ENCODE data around the gene ACOD1. TPM values are rescaled to one million over a fixed set of nuclear protein-coding genes. Genes with fewer than 3 reads are reported as not detected.

ACOD1 gene
- total and polyA plus RNA-seq, 2 experiments from 2014 or later: not detected

- WGBS (ENCODE audit: low lambda C conversion rate, missing lambda C conversion rate): 100% methylated on average over 1 of the region's 1 CpG
- no peaks in the 10 kb centered on the region for H3K9me2 ChIP-seq (replicated peaks; ENCODE audit: insufficient read depth)
Measured at GRCh38 chr13:76921516-76921915, 26.8 kb upstream of the ACOD1 start.

GRCh38 chr13:76925115-76925514 lies 23.2 kb upstream of the ACOD1 start:
- Histone ChIP-seq H3K27ac (no peak overlapping the region), H3K9me2 (replicated peaks; ENCODE audit: insufficient read depth) (no peaks in the 10 kb centered on the region), H3K4me2 (no peak overlapping the region), H4K20me1 (ENCODE audit: insufficient read depth, poor library complexity, severe bottlenecking) (no peaks in the 10 kb centered on the region), H3K4me3 (no peak overlapping the region), H3K9me3 (ENCODE audit: low read depth) (no peaks in the 10 kb centered on the region), H3K4me1 (ENCODE audit: insufficient read depth) (peaks cover 23% of the 10 kb centered on the region), H3K79me2 (no peaks in the 10 kb centered on the region), H3K36me3 (replicated peaks; ENCODE audit: insufficient read depth, low read depth) (no peaks in the 10 kb centered on the region), H3K27me3 (no peaks in the 10 kb centered on the region), H2AFZ (no peak overlapping the region)
- DNase-seq (ENCODE audit: low spot score): no peak
- TF ChIP-seq EZH2phosphoT487 (IDR thresholded peaks at IDR 0.05; ENCODE audit: low read depth, severe bottlenecking, unreplicated experiment): no peak
- TF ChIP-seq, protein P1, sequence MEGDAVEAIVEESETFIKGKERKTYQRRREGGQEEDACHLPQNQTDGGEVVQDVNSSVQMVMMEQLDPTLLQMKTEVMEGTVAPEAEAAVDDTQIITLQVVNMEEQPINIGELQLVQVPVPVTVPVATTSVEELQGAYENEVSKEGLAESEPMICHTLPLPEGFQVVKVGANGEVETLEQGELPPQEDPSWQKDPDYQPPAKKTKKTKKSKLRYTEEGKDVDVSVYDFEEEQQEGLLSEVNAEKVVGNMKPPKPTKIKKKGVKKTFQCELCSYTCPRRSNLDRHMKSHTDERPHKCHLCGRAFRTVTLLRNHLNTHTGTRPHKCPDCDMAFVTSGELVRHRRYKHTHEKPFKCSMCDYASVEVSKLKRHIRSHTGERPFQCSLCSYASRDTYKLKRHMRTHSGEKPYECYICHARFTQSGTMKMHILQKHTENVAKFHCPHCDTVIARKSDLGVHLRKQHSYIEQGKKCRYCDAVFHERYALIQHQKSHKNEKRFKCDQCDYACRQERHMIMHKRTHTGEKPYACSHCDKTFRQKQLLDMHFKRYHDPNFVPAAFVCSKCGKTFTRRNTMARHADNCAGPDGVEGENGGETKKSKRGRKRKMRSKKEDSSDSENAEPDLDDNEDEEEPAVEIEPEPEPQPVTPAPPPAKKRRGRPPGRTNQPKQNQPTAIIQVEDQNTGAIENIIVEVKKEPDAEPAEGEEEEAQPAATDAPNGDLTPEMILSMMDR (IDR thresholded peaks at IDR 0.05; ENCODE audit: poor library complexity): no peak
- no peak for TF ChIP-seq EZH2 (IDR thresholded peaks at IDR 0.05; ENCODE audit: borderline replicate concordance)
- 67% methylated on average over 1 of the region's 1 CpG for WGBS (ENCODE audit: low lambda C conversion rate, missing lambda C conversion rate)

More at GRCh38 chr13:76921516-76921915, 26.8 kb upstream of the ACOD1 start:
- Histone ChIP-seq H3K4me3 (no peak overlapping the region), H4K20me1 (ENCODE audit: insufficient read depth, poor library complexity, severe bottlenecking) (no peaks in the 10 kb centered on the region), H3K27me3 (no peaks in the 10 kb centered on the region), H3K27ac (no peak overlapping the region), H3K79me2 (no peaks in the 10 kb centered on the region), H3K9me3 (ENCODE audit: low read depth) (no peaks in the 10 kb centered on the region), H3K4me1 (ENCODE audit: insufficient read depth) (peaks cover 15% of the 10 kb centered on the region), H3K36me3 (replicated peaks; ENCODE audit: insufficient read depth, low read depth) (no peaks in the 10 kb centered on the region), H2AFZ (no peak overlapping the region), H3K4me2 (no peak overlapping the region)
- DNase-seq (ENCODE audit: low spot score): no peak
- TF ChIP-seq, protein P1 (IDR thresholded peaks at IDR 0.05; ENCODE audit: poor library complexity): no peak
- TF ChIP-seq EZH2phosphoT487 (IDR thresholded peaks at IDR 0.05; ENCODE audit: low read depth, severe bottlenecking, unreplicated experiment) (no peak), EZH2 (IDR thresholded peaks at IDR 0.05; ENCODE audit: borderline replicate concordance) (no peak)

DNA sequence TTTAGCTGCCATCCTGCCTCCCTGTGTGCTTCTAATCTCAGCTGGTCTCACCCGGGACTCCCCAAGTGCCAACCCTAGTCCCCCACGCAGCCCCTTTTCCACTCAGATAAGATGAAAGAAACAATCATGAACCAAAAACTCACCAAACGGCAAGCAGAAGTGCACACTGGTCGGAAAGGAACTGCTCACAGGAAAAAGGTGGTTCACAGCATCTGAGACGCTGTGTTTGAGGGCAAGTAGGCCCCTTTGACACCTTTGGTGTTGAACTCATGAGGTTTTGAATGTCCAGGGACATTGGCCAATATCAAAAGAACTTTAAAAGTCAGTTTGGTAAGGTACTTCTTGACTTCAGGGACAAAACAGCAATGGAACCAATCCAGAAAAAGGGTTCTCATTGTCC lies 20.4 kb upstream of the ACOD1 start:
- no peaks in the 10 kb centered on the region for H3K36me3 ChIP-seq (replicated peaks; ENCODE audit: insufficient read depth, low read depth)
- TF ChIP-seq EZH2phosphoT487 (IDR thresholded peaks at IDR 0.05; ENCODE audit: low read depth, severe bottlenecking, unreplicated experiment) (no peak), EZH2 (IDR thresholded peaks at IDR 0.05; ENCODE audit: borderline replicate concordance) (no peak)
- TF ChIP-seq, protein P1 (IDR thresholded peaks at IDR 0.05; ENCODE audit: poor library complexity): no peak
- no peaks in the 10 kb centered on the region for H3K79me2 ChIP-seq
- no peaks in the 10 kb centered on the region for H3K9me3 ChIP-seq (ENCODE audit: low read depth)
- H3K4me1 ChIP-seq (ENCODE audit: insufficient read depth): peaks cover 23% of the 10 kb centered on the region
- H3K27me3 ChIP-seq: no peaks in the 10 kb centered on the region
- peak overlapping the region; percentile 47 for H3K27ac ChIP-seq
- H3K9me2 ChIP-seq (replicated peaks; ENCODE audit: insufficient read depth): no peaks in the 10 kb centered on the region
- no peak overlapping the region for H3K4me3 ChIP-seq
- no peak overlapping the region for H3K4me2 ChIP-seq
- H4K20me1 ChIP-seq (ENCODE audit: insufficient read depth, poor library complexity, severe bottlenecking): no peaks in the 10 kb centered on the region
- no peak for DNase-seq (ENCODE audit: low spot score)
- H2AFZ ChIP-seq: no peak overlapping the region
- 91% methylated on average over 5 of the region's 5 CpGs for WGBS (ENCODE audit: low lambda C conversion rate, missing lambda C conversion rate)

- Histone ChIP-seq H3K79me2 (no peaks in the 10 kb centered on the region), H3K4me1 (ENCODE audit: insufficient read depth) (peaks cover 23% of the 10 kb centered on the region), H3K4me2 (no peak overlapping the region), H2AFZ (no peak overlapping the region), H4K20me1 (ENCODE audit: insufficient read depth, poor library complexity, severe bottlenecking) (no peaks in the 10 kb centered on the region), H3K36me3 (replicated peaks; ENCODE audit: insufficient read depth, low read depth) (no peaks in the 10 kb centered on the region), H3K27ac (peak overlapping the region; percentile 47), H3K4me3 (no peak overlapping the region), H3K27me3 (no peaks in the 10 kb centered on the region), H3K9me2 (replicated peaks; ENCODE audit: insufficient read depth) (no peaks in the 10 kb centered on the region), H3K9me3 (ENCODE audit: low read depth) (no peaks in the 10 kb centered on the region)
- WGBS (ENCODE audit: low lambda C conversion rate, missing lambda C conversion rate): 42% methylated on average over 3 of the region's 3 CpGs
- TF ChIP-seq EZH2 (IDR thresholded peaks at IDR 0.05; ENCODE audit: borderline replicate concordance) (no peak), EZH2phosphoT487 (IDR thresholded peaks at IDR 0.05; ENCODE audit: low read depth, severe bottlenecking, unreplicated experiment) (no peak)
- TF ChIP-seq, protein P1 (IDR thresholded peaks at IDR 0.05; ENCODE audit: poor library complexity): no peak
- peak; percentile 25 for DNase-seq (ENCODE audit: low spot score)
Measured at GRCh38 chr13:76928456-76928855, 19.9 kb upstream of the ACOD1 start.

All from hepatocyte (in vitro differentiated cells).